ENCODE results near the gene GMNN.

The GMNN gene

GRCh38 chr6:24827970-24828369, 53.2 kb downstream of the GMNN start:
- no peak for TF ChIP-seq CTCF (conservative IDR thresholded peaks at IDR 0.05; ENCODE audit: low read length)
- H3K4me3 ChIP-seq (ENCODE audit: low read length): no peak overlapping the region
- DNase-seq (ENCODE audit: low read depth): no peak

- H3K4me3 ChIP-seq (ENCODE audit: low read length): no peak overlapping the region
- TF ChIP-seq CTCF (conservative IDR thresholded peaks at IDR 0.05; ENCODE audit: low read length): no peak
- DNase-seq (ENCODE audit: low read depth): no peak
Observed at GRCh38 chr6:24829657-24830056, 54.9 kb downstream of the GMNN start.

- H3K4me3 ChIP-seq (ENCODE audit: low read length): no peak overlapping the region; the same call in 1 of the 2 replicates
- no peak for TF ChIP-seq CTCF (conservative IDR thresholded peaks at IDR 0.05; ENCODE audit: low read length)
- DNase-seq (ENCODE audit: low read depth): peak; percentile 62
Observed at GRCh38 chr6:24831771-24832716, 57.3 kb downstream of the GMNN start.

GRCh38 chr6:24832794-24833193, 58.1 kb downstream of the GMNN start:
- no peak for DNase-seq (ENCODE audit: low read depth)
- no peak for TF ChIP-seq CTCF (conservative IDR thresholded peaks at IDR 0.05; ENCODE audit: low read length)
- H3K4me3 ChIP-seq (ENCODE audit: low read length): no peak overlapping the region

- no peak for DNase-seq (ENCODE audit: low read depth)
- TF ChIP-seq CTCF (conservative IDR thresholded peaks at IDR 0.05; ENCODE audit: low read length): no peak
- H3K4me3 ChIP-seq (ENCODE audit: low read length): no peak overlapping the region
Observed at GRCh38 chr6:24833711-24834386, 59.1 kb downstream of the GMNN start.

All from AG10803 (cell line).